ENCODE data around the gene CIRBP.

Gene CIRBP

DNA sequence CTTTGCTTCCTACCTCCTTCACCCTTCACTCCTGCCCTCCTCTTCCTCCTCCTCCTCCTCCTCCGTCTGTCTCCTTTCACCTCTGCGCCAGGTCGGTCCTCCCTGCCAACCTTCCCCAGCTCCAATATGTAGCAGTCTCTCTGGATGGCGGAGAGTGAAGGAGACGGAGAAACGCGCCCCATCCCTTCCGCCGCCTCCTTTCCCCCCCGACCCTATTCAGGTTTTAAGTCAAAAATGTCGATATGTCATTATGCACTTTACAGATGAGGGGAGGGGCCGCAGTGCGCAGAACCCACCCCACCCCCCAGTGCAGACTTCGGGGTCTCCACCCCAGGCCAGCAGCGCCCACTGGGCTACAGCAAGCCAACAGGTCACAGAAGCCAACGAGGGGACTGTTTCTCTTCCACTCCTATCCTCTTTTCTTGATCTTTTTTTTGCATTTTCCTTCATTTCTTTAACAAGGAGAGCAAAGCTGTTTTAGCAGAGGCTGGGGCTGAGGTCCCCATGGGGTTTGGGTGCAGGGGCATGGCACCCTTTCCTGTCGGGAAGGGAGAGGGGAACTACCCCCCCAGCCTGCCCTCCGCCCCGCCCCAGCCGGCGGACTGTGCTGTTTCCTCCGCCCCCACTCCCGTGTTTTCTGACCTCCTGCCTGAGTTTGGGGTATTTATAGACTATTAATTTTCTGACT, 11.5 kb upstream of the CIRBP start:
- DNase-seq, result no peak

- no peak for DNase-seq
These were observed 11.0 kb upstream of the CIRBP start for GRCh38 chr19:1258163-1258492.

DNA sequence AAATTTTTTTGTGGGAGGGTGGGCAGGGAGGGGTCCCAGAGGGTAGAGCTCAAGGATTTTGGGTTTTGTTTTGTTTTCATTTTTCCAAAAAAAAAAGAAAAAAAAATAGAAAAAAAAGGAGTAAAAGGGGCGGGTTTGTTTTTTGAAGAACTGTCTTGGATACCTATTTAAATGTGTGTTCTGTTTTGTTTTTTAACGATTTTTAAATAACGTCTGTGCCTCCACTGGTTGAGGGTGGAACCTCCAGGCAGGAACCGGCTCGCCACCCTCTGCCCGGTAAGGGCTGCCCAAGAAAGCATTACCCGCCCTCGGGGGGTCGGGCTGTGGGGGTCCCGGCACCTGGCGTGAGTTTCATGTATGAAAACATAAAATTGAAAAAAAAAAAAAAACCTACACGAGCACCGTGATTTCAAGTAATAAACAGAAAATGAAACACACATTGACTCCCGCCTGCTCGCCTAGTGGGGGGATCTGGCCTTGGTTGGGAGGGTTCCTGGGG, 10.4 kb upstream of the CIRBP start:
- DNase-seq, result no peak

GRCh38 chr19:1259206-1259875, 9.8 kb upstream of the CIRBP start:
- peak; percentile 75 for DNase-seq

- DNase-seq, result no peak
These were observed 9.0 kb upstream of the CIRBP start for GRCh38 chr19:1259876-1260748.

- DNase-seq, result peak; percentile 98
These were observed 8.2 kb upstream of the CIRBP start for GRCh38 chr19:1260749-1261537.

DNA sequence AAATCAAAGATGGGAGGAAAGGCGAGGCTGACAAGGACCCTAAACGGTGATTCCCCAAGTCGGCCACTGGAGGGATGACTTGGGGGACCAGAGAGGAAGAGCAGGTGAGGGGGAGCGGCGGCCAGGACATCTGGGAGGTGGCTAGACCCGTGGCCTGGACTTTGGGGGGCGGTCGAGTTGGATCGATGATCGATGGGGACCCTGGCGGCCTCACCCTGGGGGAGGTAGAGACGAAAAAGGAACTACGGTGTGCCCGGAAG, 7.7 kb upstream of the CIRBP start:
- no peak for DNase-seq

- DNase-seq, result peak; percentile 78
These were observed 7.1 kb upstream of the CIRBP start for GRCh38 chr19:1261798-1262622.

DNA sequence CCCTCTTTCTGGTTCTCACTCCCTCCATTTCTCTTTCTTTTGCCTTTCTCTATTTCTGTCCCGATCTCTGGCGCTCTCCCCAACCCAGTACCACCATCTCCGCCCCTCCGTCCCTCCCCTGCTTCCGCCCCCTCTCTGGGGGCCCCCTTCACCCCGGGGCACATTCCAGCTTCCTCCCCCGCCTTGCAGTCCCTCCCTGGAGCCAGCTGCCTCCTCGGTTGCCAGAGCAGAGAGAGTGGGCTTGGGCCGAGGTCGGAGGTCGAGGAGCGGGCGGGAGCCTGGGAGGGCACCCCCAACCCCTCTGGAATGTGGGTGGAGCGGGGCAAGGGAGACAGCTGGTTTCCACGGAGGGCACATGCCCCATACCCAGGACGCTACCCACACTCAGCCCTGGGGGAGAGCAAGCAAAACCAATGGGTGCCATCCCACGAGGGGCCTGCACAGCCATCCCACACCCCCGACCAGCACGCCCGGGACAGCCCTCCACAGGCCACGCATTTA, 6.5 kb upstream of the CIRBP start:
- no peak for DNase-seq

DNA sequence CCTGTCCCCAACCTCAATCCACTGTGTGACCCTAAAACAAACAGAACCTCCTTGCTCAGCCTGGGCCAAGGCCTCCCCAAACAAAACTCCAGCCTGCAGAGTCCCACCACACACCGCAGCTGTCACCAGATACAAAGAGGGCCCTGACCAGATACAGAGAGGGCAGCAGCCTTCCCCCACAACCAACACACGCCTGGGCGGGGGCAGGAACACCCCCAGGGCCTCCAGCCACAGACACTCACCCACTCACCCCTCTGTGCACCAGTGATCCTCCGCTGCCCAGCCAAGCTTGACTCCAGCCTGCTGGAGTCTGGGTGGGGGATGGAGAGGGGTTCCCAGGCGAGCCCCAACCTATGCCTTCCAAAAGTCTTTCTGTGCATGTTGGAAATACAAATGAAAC, 5.9 kb upstream of the CIRBP start:
- DNase-seq, result no peak

- DNase-seq, result peak; percentile 81
These were observed 4.1 kb upstream of the CIRBP start for GRCh38 chr19:1264801-1265614.

- peak; percentile 72 for DNase-seq
These were observed 3.5 kb upstream of the CIRBP start for GRCh38 chr19:1265615-1266128.

DNA sequence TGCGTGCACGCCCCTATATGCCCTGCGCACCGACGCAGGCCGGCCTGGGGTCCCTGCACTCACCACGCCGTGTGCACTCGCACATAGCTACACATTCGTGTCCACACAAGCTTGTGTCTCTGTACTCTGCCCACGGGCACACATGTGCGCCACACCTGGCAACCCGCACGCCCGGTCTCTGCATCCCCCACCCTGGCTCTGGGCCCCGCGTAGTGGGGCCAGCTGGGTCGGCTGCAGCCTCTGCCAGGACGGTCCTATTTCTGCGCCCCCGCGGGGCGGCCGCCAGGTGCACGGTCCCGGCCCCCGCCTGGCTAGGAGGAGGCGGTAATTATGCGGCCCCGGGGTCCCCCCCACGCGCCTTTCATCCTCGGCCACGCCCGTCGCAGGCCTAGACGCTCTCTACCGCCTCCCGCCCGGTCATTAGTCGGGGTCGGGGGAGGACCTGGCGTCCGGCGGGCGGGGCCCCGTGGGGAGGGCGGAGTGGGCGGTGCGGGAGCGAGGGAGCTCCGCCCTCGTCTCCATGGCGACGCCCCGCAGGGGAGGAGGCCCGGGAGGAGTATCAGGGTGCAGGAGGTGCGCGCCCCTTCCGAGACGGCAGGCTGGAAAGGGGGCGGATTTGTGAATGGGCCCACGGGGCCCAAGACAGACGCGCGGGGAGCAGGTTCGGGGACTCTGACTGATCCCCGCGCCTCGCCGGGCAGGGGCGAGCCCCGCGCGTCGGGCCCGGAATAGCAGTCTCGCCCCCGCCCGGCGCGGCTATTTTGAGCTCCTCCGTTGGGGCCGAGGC, 2.8 kb upstream of the CIRBP start:
- DNase-seq, result peak; percentile 83

- DNase-seq, result peak; percentile 84
These were observed 2.1 kb upstream of the CIRBP start for GRCh38 chr19:1266916-1267476.

DNA sequence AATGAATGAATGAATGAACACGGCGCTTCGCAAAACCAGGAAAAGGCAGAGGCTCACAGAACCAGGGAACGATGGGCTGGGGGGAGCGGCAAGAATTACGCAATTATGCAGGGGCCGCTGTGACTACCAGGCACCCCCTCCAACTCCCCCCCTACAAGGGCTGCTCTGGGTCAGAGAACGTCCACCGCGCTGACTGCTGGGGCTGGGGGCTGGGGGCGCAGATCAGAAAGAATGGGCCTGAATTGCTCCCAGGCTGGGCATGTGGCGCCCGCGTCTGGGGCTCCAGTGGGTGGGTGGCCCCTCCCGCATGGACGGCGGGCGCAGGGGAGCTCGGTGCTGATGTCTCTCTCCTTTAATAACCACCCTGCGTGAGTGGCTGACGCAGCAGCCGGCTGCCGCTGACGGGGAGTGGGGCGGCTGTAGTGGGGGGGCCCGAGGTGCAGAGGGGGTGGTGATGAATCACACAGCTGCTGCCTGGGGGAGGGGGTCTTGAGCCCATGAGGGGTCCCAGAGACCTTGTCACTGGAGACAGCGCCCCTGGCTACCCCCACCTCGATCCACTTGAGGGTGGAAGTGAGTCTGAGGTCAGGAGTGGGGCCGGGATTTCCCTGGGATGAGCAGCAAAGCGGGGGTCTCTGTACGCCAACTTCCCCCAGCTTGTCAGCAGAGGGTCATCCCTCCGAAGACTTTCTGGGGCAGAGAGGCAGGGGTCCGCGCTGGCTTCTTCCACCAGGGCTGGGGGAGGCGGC, 1.5 kb upstream of the CIRBP start:
- DNase-seq, result no peak

GRCh38 chr19:1268226-1269064, 687 bp upstream of the CIRBP start:
- DNase-seq, result no peak

DNA sequence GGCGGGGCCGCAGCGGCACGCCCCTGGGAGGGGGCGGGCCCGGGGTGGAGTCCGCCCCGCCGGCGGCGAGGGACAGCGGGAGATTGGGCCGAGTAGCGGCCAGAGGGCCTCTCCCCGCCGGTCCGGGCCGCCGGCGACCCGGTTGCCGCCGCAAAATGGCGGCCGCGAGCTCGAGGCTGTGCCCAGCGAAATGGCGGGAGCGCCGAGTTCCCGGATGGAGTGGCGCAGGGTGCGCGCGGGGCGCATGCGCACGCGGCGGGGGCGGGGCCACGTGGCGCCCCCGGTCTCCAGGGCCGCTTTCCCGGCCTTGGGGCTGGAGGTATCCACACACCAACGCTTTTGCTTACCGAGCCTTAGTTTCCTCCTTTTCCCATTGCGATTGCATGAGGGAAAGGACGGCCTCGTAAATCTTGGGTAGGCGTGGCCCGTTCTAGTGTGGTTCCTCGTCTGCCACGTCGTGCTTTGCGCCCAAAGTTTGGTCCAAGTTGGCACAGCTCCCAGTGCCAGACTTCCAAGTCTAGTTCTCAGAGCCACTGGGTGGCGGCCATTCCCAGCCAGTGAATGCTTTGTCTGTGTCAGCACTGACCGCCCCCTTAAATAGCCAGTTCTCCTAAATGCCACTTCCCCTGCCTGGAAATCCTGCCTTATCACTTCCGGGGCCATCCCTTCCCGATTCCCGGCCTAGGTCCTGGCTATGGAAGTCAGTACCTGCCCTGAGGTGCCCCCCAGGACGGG, 513 bp downstream of the CIRBP start:
- peak; percentile 92 for DNase-seq
